ENCODE measurements around the gene RIN1. TPM values are rescaled to one million over a fixed set of nuclear protein-coding genes. Genes with fewer than 3 reads are reported as not detected.

Gene RIN1
- total and polyA plus RNA-seq, 2 donors (not counting 3 experiments of a cell fraction or from before 2014, with no cell fraction given) = 4.4 to 10.2 TPM

DNA sequence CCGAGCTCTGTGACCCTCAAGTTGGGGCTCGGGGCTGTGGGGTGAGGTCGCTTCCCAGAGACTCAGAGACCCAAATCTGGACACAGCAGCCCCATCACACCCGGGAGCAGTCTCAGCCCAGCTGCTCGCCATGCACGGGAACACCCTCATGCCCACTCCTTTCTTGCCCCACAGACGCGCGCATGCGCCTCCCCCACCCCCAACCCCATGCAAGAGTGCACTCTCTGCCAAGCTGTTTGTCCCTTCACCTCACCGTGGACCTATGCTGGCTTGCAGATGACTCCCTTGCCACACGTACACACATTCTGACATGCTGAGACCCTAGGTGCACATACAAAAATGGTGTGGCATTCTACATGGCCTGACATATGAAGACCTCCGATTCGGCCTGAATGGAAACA is 18.9 kb downstream of the RIN1 start:
- CTCF ChIA-PET = interaction anchor here (0.8 to 9.5 kb wide), 3 partner anchors 10 to 35 kb away, joined by 3 to 225 read pairs (median 5); partner anchors contain the start of gene RIN1
- no TSS peak for BruUV-seq (replicated peaks)
- H3K9me1 ChIP-seq (replicated peaks; ENCODE audit: control insufficient read depth, extremely low read depth, insufficient read depth, low read length) = no peaks in the 10 kb centered on the region
- DNase-seq (ENCODE audit: low read depth, low spot score) = peak; percentile 9
- peak overlapping the region in 1 of 3 experiments; percentile 7 for H3K4me3 ChIP-seq (replicated peaks in 1 of 3; ENCODE audit: insufficient read depth in 1 of 3, low read depth in 1 of 3, low read length in 3 of 3)
- no peaks in the 10 kb centered on the region for H3K79me2 ChIP-seq (ENCODE audit: control insufficient read depth, insufficient read depth, low read length)
- no peaks in the 10 kb centered on the region for H3K9me3 ChIP-seq (replicated peaks; ENCODE audit: control insufficient read depth, insufficient read depth, low read length)
- H3K4me2 ChIP-seq (ENCODE audit: insufficient read depth, low read length) = no peak overlapping the region
- FAIRE-seq = no peak
- H2AFZ ChIP-seq (ENCODE audit: low read depth, low read length) = no peak overlapping the region
- H3K27me3 ChIP-seq (ENCODE audit: control insufficient read depth in 2 of 2, insufficient read depth in 2 of 2, low read length in 2 of 2) = peaks cover 5 to 7% of the 10 kb centered on the region in 2 experiments
- no peak for TF ChIP-seq FOS (IDR thresholded peaks at IDR 0.05; ENCODE audit: borderline replicate concordance, insufficient read depth, low read length)
- TF ChIP-seq EZH2 (IDR thresholded peaks at IDR 0.05; ENCODE audit: borderline replicate concordance, low read depth, low read length, severe bottlenecking) = peak; percentile 58
- no peaks in the 10 kb centered on the region for H4K20me1 ChIP-seq (replicated peaks; ENCODE audit: control insufficient read depth, extremely low read depth, insufficient read depth, low read length)
- dilution Hi-C loops (cut with MboI; ENCODE audit: extremely low pct_ligation_motif_present, low sequenced_read_pairs) (no loop called here), intact Hi-C loops (cut with micrococcal nuclease) (no loop called here)
- POLR2A ChIA-PET = no interaction called here
- no peak overlapping the region for H3K9ac ChIP-seq (replicated peaks; ENCODE audit: extremely low read depth, insufficient read depth, low read length)
- no peaks in the 10 kb centered on the region for H3K36me3 ChIP-seq (ENCODE audit: control insufficient read depth in 2 of 2, extremely low read depth in 1 of 2, insufficient read depth in 2 of 2, low read length in 2 of 2)
- H3K27ac ChIP-seq (ENCODE audit: insufficient read depth, low read depth, low read length) = no peak overlapping the region
- peaks cover 2% of the 10 kb centered on the region for H3K4me1 ChIP-seq (ENCODE audit: control insufficient read depth, extremely low read depth, insufficient read depth, low read length)

DNA sequence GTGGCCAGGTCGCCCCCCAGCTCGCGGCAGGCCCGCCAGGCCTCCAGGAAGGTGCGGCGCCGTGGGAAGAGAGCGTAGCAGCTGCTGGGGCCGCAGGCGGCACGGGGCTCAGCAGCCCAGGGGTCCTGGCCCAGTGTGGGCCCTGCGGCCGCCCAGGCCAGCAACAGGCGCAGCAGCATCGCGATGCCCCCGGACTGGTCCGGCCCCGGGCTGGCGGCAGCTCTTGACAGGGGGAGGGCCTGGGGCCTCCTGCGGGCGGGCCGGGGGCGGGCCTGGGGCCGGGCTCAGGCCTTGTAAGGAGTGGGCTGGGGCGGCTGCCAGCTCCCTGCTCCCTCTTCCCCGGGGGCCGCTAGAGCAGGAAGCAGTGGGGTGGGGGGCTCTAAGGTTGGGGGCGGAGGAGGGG is 19.4 kb downstream of the RIN1 start, which contains the start of gene CD248:
Gene CD248 (minus strand): TSS at position 196 of the 403 bp plus-strand sequence. CDS start 17 bp downstream, at position 179.
- no peak within 1 kb of the TSS for H3K4me2 ChIP-seq (ENCODE audit: insufficient read depth, low read length)

More for the DNA sequence above, 19.4 kb downstream of the RIN1 start, which contains the start of gene CD248:
- Histone ChIP-seq H3K4me1 (ENCODE audit: control insufficient read depth, extremely low read depth, insufficient read depth, low read length) (peaks cover 4% of the 10 kb centered on the region), H4K20me1 (replicated peaks; ENCODE audit: control insufficient read depth, extremely low read depth, insufficient read depth, low read length) (no peaks in the 10 kb centered on the region), H3K4me3 (replicated peaks in 1 of 3; ENCODE audit: insufficient read depth in 1 of 3, low read depth in 1 of 3, low read length in 3 of 3) (peak within 1 kb of the TSS in 1 of 3 experiments; percentile 7), H3K36me3 (ENCODE audit: control insufficient read depth in 2 of 2, extremely low read depth in 1 of 2, insufficient read depth in 2 of 2, low read length in 2 of 2) (no peaks in the 10 kb centered on the region), H3K9me1 (replicated peaks; ENCODE audit: control insufficient read depth, extremely low read depth, insufficient read depth, low read length) (no peaks in the 10 kb centered on the region), H2AFZ (ENCODE audit: low read depth, low read length) (no peak within 1 kb of the TSS), H3K27ac (ENCODE audit: insufficient read depth, low read depth, low read length) (no peak within 1 kb of the TSS), H3K9ac (replicated peaks; ENCODE audit: extremely low read depth, insufficient read depth, low read length) (no peak within 1 kb of the TSS), H3K79me2 (ENCODE audit: control insufficient read depth, insufficient read depth, low read length) (no peaks in the 10 kb centered on the region), H3K27me3 (ENCODE audit: control insufficient read depth in 2 of 2, insufficient read depth in 2 of 2, low read length in 2 of 2) (peaks cover 5 to 7% of the 10 kb centered on the region in 2 experiments), H3K9me3 (replicated peaks; ENCODE audit: control insufficient read depth, insufficient read depth, low read length) (no peaks in the 10 kb centered on the region)
- no TSS peak for BruUV-seq (replicated peaks)
- dilution Hi-C loops (cut with MboI; ENCODE audit: extremely low pct_ligation_motif_present, low sequenced_read_pairs) (no loop called here), intact Hi-C loops (cut with micrococcal nuclease) (no loop called here)
- POLR2A ChIA-PET = no interaction called here
- CTCF ChIA-PET = interaction anchor here (0.8 to 9.5 kb wide), 3 partner anchors 10 to 35 kb away, joined by 3 to 225 read pairs (median 5); partner anchors contain the start of gene RIN1
- DNase-seq (ENCODE audit: low read depth, low spot score) (peak; percentile 15), FAIRE-seq (no peak)
- peak; percentile 74 for TF ChIP-seq EZH2 (IDR thresholded peaks at IDR 0.05; ENCODE audit: borderline replicate concordance, low read depth, low read length, severe bottlenecking)
- TF ChIP-seq, protein P1, sequence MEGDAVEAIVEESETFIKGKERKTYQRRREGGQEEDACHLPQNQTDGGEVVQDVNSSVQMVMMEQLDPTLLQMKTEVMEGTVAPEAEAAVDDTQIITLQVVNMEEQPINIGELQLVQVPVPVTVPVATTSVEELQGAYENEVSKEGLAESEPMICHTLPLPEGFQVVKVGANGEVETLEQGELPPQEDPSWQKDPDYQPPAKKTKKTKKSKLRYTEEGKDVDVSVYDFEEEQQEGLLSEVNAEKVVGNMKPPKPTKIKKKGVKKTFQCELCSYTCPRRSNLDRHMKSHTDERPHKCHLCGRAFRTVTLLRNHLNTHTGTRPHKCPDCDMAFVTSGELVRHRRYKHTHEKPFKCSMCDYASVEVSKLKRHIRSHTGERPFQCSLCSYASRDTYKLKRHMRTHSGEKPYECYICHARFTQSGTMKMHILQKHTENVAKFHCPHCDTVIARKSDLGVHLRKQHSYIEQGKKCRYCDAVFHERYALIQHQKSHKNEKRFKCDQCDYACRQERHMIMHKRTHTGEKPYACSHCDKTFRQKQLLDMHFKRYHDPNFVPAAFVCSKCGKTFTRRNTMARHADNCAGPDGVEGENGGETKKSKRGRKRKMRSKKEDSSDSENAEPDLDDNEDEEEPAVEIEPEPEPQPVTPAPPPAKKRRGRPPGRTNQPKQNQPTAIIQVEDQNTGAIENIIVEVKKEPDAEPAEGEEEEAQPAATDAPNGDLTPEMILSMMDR (IDR thresholded peaks at IDR 0.05; ENCODE audit: extremely low read depth in 1 of 2, insufficient read depth in 1 of 2, low read depth in 1 of 2, low read length in 2 of 2) = no peak

Measured in endothelial cell of umbilical vein (primary cell).